GM21717 (cell line): ENCODE data around the gene PKD1L1.
"Not testable (repeated sequence)": the region's sequence is repeated elsewhere in the genome, so short reads cannot be mapped to it uniquely, and the experiment has no call there.

Experiments used
- ATAC-seq: cut with Tn5 transposase; IDR thresholded peaks from one replicate; pipeline ENCODE4 v1.9.1; 2021; ENCODE audit warnings: mild to moderate bottlenecking, moderate library complexity; ENCODE audit not compliant: unreplicated experiment

Gene PKD1L1

DNA sequence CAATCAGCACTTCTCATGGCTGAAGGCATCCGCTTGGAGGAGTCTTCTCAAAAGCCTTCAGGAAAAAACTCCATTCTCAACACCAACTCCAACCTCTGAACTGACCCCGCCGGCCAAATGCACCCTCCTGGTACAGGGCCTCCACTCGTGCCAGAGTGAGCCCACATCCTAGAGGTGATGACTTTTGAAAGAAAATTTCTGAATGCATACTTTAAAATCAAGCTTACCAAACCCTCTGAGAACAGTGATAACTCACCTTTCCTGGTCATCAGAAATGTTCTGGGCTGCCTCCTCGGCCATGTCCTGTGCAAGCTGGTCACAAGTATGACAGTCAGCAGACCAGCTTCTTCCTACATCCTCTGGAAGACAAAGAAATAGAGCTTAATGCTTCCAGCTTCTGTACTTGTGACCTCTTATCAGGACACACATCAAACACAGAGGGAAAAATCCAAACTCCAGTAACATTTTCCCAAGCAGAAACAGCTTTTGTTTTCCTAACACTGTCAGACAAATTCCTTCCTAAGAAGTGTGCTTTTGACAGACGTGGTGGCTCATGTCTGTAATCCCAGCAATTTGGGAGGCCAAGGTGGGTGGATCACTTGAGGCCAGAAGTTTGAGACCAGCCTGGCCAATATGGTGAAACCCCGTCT lies at the start of gene PKD1L1:
Gene PKD1L1 (minus strand): TSS at position 326 of the 650 bp plus-strand sequence. CDS start 26 bp downstream, at position 300.
- ATAC-seq: no peak

GRCh38 chr7:47992446-47992845 lies 44.2 kb upstream of the PKD1L1 start:
- no peak for ATAC-seq

DNA sequence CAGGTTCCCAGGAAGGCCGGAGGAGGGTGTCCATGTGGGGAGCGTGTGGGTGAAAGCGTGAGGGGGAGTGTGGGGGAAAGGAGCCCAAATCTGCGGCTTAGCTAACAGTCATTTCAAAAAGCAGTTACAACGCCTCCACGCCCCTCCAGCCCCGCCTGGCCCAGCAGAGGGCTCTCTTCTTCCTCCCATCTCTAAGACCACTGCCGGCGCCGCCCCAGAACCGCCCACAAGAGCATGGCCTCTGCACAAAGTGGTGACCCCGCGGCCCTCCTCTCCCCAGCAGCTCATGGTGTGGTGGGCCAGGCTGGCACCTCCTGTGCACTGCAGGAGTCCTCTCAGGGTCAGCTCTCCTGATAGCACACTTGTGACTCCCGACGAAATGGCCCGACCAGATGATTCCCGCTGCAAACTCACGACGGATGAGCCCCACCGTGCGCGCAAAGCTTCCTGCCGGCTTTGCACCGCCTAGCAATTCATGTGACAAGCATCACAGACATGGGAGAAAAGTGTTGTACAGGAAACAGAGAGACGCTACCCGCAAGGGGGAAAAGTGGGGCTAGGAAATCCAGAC lies 43.6 kb upstream of the PKD1L1 start:
- ATAC-seq: peak; percentile 99

GRCh38 chr7:47991270-47991669 lies 43.0 kb upstream of the PKD1L1 start:
- no peak for ATAC-seq

- ATAC-seq: no peak
Observed at GRCh38 chr7:47990592-47990991, 42.3 kb upstream of the PKD1L1 start.

GRCh38 chr7:47989607-47990400 lies 41.5 kb upstream of the PKD1L1 start:
- ATAC-seq: not testable (repeated sequence)

DNA sequence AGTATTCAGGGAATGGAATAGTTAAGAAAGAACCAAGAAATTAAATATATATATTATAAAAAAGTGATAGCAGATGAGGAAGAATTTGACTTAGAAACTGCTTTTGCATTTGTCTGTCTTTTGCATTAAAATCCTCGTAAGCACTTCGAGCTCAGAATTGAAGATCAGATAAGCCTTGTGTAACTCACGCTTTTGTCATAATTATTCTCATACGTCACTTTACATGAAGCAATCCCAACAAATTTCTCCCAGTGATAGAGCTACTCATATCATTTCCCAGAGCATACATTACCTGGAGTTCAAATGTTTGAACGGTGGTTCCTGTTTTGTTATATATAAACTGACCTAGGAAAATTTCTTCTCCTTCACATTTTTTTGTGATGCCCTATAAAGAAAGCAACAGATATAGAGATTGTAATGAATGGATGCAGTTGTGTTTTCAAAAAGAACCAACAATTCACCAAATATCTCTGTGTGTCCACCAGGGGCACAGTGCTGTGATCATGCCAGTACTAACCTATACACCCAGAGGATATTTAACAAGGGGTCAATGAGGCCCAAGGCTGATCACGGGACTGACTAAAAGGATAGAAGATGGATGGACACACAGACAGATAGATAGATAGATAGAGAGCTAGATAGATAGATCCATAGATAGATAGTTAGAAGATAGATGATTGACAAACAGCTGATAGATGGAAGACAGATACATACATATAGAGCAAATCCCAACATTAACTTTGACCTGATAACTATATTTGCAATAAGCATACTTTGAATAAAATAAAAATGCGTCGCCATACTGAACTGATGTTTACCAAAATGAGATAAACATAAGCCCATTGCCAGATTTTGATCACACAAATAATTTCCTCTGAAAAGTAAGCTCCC lies 40.5 kb upstream of the PKD1L1 start:
- ATAC-seq: no peak

GRCh38 chr7:47982610-47983009 lies 34.3 kb upstream of the PKD1L1 start:
- ATAC-seq: no peak

GRCh38 chr7:47980648-47981047 lies 32.4 kb upstream of the PKD1L1 start:
- ATAC-seq: not testable (repeated sequence)

DNA sequence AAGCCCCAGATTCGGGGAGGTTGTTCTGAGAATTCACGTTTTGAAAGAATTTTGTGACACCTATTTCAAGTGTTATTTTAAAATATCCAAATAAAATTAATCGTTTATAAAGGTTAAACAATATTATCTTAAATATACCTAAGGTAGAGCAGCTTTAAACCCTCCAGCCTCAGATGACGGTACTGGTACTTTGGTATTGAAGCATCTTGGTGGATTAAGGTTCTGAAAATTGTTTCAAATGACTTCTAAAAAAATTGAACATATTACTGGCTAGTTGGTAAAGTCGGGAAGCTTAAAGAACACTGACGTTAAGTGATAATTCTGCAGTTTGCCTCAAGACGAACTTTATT lies 31.5 kb upstream of the PKD1L1 start:
- no peak for ATAC-seq

GRCh38 chr7:47979145-47979831 lies 31.0 kb upstream of the PKD1L1 start, which contains the start of gene HUS1:
HUS1 (minus strand) TSS chr7:47979615; CDS start chr7:47979519, 96 bp downstream.
- peak; percentile 99 for ATAC-seq

DNA sequence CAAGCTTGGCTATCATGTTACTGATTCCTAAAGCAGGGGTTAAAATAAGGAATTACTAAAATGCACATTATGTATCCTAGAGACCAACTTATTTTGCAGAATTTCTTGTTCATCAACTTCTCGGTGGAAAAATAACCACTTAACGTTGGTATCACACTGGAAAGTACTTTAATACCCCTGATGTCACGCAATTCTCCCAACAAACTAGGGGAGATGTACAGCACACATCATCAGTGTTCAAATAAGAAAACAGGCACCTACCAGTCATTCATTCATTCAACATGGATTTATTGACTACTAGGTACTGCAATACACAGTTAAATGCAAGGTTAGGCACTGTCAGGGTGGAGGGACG lies 30.5 kb upstream of the PKD1L1 start:
- no peak for ATAC-seq

- no peak for ATAC-seq
Observed at GRCh38 chr7:47973739-47974138, 25.5 kb upstream of the PKD1L1 start.

- ATAC-seq: no peak
Observed at GRCh38 chr7:47970761-47971160, 22.5 kb upstream of the PKD1L1 start.

DNA sequence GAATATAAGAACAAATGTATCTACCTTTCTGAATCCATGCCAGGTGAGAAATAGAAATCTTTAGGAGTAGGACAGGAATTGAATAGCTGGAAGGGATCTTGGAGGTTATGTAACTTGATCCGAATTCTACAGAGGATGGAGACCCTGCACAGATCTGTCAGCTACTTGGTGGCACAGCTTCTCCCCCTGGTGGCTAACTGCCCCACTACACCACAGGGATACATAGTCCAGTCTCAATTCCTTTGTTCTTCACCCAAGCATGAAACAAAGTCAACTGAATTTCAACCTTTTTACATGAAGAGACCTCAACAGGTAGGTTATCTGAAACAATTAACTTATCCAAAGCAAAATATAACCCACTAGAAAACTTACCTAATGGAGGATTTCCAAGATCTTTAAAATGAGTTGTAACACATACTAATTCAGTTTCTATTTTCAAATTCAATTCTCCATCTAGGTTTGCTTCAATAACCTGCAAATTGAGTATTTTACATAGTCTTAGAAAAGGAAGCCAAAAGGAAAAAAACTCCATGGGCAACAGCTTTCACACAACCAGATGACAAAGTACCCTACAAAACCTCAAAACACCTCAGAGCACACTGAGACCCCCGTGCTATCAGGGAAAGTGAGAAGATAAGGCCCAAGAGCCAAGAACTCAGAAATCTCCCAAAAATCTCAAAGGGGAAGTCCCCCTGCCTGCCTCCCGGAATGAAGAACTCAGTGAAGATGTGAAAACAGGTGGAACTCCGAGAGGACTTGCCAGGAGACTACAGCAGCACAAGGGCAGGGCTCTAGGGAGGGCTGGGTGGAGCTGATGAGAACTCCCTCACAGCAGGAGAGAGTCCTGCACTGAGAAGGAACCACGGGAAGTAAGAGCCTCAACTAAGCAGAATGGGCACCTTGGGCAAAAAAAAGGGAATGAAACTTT lies 20.8 kb upstream of the PKD1L1 start:
- peak; percentile 54 for ATAC-seq

GRCh38 chr7:47967708-47968107 lies 19.4 kb upstream of the PKD1L1 start:
- ATAC-seq: no peak

- ATAC-seq: no peak
Observed at GRCh38 chr7:47967123-47967522, 18.9 kb upstream of the PKD1L1 start.

DNA sequence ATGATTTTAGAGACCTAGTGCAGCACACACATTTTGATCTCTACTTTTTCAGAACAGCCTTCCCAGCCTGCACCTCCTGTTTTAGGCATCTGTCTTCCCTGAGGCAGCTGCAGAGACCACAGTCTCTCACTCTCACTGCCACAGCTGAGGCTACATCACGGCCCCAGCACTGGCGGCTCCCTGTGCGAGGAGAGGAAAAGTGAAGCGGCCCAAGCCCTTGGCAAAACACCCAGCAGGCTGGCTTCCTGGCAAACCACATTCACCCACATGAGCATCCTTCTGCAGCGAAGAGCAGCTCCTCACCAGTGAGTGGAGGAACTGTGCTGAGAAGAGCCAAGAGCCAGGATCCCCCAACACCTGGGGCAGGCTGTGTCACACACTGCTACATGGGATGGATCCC lies 17.2 kb upstream of the PKD1L1 start:
- ATAC-seq: no peak

DNA sequence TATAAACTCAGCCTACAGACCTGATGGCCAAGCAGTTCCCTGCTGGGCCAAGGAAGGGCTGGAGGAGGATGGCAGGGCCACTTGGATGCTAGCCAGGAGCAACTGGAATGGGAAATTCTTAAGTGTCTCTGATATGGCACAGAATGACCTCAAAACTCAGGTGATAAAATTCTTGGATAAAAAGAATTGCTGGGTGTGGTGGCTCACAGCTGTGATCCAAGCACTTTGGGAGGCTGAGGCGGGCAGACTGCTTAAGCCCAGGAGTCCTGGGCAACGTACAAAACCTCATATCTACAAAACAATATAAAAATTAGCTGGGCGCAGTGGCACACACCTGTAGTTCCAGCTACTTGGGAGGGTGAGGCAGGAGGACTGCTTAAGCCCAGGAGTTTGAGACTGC lies 14.0 kb upstream of the PKD1L1 start:
- no peak for ATAC-seq
